Dedifferentiated amniotic fluid mesenchymal stem cell (primary cell): ENCODE results near the gene HSFX3.
"Not testable (repeated sequence)": the region's sequence is repeated elsewhere in the genome, so short reads cannot be mapped to it uniquely, and the experiment has no call there.

Experiments used
- DNase-seq: peaks from one replicate; pipeline ENCODE4 v3.0.0-alpha.2; 2016; ENCODE audit errors: extremely low spot score

HSFX3 gene

GRCh38 chrX:149545545-149546543, 3.9 kb downstream of the HSFX3 start:
- DNase-seq = not testable (repeated sequence)

DNA sequence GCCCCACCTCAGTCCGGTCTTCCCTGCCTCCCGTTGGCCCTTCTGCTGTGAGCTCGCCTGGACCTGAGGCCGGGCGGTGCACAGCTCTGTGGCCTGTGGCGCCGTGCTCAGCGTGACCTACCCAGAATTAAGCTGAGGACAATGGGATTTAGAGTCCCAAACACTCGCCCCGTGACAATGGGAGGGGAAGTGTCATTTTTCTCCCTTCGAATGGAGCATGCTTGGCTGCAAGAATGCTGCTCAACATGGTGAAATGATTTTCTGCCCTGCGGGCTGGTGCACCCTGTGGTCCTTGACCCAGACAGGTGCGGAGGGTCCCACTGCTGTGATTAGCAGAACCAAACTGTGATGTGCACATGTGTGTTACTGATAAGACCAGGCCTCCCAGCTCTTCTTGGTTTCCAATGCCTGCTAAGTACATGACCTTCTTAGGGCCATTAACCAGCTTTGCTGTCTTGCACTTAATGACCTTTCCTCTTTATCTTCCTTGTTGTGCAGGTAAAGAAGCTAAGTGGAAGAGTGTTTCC, 8.1 kb downstream of the HSFX3 start:
- DNase-seq = no peak

DNA sequence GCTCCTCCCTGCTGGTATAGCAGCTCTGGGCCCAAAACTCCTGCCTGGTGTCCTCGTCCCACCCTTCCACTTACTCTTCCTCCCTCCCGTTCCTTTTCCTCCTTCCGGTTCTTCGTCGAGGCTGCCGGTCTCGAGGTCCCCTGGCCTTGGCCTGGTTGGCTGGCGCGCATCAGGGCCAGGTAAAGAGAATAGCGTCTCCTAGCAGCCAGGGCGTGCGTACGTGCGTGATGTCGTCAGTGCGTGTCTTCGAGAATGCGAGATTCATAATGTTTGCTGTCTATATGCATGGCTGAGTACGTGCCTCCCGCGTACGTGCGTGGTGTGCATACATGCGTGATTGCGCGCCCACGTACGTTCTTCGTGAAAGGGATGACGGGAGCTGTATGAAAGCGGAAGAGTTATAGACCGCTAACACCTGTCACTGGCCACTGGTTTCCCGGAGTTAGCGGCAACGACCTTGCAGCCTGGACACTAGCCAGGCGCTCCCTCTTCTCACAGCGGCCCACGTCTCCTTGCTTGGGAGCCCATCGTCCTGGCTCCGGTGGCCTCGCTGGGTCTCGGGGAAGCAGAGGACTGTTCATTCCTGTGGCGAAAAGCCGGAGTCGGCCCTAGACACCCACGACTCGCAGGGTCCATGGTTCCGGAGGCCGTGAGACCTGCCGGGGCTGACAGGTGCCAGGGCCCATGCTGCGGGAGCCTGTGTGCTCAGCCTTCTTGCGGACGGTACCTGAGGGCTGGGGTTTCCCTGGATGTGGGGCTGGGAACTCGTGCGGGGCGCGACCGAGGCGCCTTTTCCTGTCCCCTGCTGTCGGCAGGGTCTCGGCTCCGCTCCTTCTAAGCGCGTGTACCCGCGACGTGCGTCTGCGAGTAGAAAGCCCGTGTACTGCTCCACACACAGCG, 8.9 kb downstream of the HSFX3 start, which contains the start of gene EOLA1:
EOLA1 (plus strand) TSS at position 392 of the 900 bp plus-strand sequence. CDS start 4,619 bp downstream, outside the sequence.
- peak; percentile 81 for DNase-seq

DNA sequence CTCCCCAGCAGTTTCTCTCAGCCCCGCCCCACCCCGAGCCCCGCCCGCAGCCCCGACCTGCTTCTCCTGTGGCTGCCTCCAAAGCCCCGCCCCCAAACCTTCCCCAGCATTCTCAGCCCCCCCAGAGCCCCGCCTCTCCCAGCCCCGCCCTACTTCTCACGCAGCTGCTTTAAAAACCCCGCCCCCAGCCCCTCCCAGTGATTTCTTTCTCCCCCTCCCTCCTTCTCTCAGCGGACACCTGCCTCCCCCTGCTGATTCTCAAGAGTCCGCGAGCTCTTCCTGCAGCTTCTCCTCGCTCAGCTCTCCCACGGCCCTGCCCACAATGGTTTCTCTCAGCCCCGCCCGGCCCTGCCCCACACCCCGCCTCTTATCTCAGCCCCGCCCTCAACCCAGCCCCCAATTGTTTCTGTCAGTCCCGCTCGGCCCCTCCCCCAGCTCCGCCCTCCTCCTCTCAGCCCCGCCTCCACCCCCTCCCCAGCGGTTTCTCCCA, 9.5 kb downstream of the HSFX3 start:
- peak; percentile 79 for DNase-seq

- DNase-seq = peak; percentile 83
Observed at GRCh38 chrX:149539283-149540130, 10.2 kb downstream of the HSFX3 start.

GRCh38 chrX:149537474-149537873, 12.2 kb downstream of the HSFX3 start:
- DNase-seq = not testable (repeated sequence)

DNA sequence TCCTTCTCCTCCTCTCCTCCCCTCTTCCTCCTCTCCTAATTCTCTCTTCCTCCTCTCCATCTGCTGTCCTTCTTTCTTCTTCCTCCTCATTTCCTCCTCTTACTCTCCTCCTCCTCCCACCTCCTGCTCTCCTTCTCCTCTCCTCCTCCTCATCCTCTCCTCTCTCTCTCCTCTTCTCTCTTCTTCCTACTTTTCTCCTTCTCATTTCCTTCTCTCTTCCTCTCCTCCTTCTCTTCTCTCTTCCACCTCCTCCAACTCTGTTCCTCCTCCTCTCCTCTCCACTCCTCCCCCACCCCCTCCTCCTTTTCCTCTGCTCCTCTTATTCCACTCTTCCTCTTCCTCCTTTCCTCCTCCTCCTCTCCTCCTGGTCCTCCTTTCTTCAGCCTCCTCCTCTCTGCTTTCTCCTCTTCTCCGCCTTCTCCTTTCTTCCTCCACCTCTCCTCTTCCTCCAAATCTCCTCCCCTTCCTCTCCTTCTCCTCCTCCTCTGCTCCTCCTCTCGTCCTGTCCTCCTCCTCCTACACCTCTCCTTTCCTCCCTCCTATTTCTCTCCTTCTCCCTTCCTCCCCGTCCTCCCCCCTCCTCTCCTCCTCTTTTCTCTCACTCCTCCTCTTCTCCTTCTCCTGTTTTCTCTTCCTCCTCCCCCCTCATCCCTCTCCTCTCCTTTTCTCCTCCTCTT, 14.7 kb downstream of the HSFX3 start:
- not testable (repeated sequence) for DNase-seq

- DNase-seq = not testable (repeated sequence)
Observed at GRCh38 chrX:149533999-149534398, 15.7 kb downstream of the HSFX3 start.

DNA sequence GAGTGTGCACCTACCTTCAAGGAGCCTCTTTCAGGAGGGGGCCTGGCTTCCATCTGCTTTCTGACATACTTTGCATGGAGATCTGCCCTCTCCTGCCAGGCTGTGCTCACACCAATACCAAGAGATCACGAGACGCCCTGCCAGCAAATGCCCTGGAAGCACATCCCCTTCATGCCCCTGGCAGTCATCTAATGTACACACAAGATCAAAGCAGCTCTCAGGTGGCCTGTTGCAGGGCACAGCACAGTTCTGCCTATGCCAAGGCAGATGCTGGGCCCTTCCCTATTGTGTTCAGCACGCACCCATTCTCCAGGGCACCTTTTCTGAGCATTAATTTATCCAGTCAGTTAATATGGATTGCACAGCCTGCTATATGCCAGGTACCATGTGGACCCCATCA, 16.9 kb downstream of the HSFX3 start:
- not testable (repeated sequence) for DNase-seq

- DNase-seq = no peak
Observed at GRCh38 chrX:149531599-149531998, 18.1 kb downstream of the HSFX3 start.

GRCh38 chrX:149528381-149528780, 21.3 kb downstream of the HSFX3 start:
- DNase-seq = no peak

DNA sequence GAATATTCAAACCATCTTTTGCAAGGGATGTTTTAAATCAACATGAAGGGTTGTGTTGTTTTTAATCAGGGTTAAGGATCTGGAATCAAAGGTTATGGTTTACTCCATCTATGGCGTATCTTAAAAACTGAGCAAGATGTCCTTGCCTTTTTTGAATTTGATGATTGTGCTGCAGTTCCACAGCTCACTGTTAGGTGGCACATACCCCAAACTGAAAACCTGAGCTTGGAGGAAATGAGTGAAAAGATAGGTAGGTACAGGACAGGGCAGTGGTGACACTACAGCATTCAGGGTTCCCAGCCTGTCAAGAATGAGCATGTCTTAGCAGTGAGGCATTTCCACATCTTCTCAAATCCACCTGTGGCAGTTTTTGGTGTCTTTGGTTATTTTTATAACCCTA, 22.0 kb downstream of the HSFX3 start:
- no peak for DNase-seq

GRCh38 chrX:149526318-149527033, 23.2 kb downstream of the HSFX3 start:
- DNase-seq = not testable (repeated sequence)

DNA sequence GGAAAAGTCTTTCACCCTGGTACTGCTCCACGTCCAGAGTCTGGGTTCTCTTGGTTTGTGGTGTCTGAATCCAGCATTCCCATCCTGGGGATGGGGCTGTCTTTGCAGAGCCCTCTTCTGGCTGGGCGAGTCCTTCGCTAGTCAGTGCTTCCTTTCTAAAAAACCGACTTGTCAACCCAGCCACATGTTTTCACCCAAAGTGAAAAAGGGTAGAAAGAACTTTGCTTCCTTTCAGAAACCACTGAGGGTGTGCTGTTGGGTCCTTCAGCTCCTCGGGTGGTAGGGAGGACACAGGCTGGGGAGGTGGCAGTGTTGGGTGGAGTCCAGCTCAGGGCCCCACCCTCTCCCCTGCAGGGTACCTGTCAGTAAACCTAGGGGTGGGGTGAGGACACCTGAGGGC, 23.8 kb downstream of the HSFX3 start:
- not testable (repeated sequence) for DNase-seq

DNA sequence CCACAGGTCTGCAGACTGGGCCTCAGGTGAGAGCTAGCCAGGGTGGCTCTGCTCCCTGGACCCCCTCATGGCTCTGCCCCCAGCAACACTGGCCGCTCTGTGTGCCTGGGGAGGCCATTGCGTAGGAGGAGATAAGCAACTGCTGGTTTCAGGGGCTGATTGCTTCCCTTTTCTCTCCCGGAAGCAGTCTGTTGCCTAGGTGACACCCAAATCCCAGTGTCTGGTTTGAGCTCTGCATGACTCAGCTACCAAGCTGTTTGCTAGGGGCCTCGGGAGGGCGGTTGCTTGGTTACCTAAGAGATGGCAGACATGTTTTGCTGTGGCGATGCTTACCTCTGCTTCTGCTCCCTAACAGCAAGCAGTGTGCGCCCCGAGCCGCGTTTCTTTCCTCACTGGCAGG, 24.3 kb downstream of the HSFX3 start:
- DNase-seq = not testable (repeated sequence)

DNA sequence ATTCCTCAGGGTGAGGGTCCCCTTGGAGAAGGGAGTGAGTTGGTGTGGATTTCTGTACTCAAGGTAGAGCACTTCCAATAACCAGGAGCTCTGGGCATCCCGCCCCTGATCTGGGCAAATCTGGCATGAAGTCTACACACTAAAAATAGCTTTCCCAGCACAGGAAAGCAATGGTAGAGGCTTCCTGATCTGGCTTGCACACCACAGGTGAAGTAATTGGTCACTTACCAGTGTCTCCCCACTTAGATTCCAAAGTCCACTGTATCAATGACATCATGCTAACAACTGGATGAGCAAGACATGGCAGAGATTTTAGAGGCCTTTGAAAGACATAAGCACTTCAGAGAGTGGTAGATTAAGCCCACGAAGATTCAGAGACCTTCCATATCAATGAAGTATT, 26.8 kb downstream of the HSFX3 start:
- no peak for DNase-seq

GRCh38 chrX:149521438-149521837, 28.3 kb downstream of the HSFX3 start:
- DNase-seq = no peak

GRCh38 chrX:149520636-149521277, 29.0 kb downstream of the HSFX3 start:
- DNase-seq = not testable (repeated sequence)

DNA sequence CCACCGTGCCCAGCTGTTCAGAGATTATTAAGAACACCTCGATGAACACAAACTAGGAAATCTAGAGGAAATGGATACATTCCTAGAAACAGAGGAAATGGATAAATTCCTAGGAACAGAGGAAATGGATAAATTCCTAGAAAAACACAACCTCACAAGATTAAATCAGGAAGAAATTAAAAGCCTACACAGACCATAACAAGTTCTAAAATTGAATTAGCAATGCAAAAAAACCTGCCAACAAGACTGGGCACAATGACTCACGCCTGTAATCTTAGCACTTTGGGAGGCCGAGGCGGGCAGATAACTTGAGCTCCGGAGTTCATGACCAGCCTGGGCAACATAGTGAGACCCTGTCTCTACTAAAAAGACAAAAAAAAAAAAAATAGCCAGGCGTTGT, 31.5 kb downstream of the HSFX3 start:
- DNase-seq = no peak
